Motor neuron (in vitro differentiated cells): ENCODE data around the gene GSKIP. TPM values are rescaled to one million over a fixed set of nuclear protein-coding genes. Genes with fewer than 3 reads are reported as not detected.
"Not testable (repeated sequence)": the region's sequence is repeated elsewhere in the genome, so short reads cannot be mapped to it uniquely, and the experiment has no call there.

Experiments used
- ATAC-seq, 8 experiments: fragments of 200-7000 bp; cut with Tn5 transposase; replicated peaks in 6 of 8; 2 replicates each; pipeline ENCODE4 v1.8.0; 2021; ENCODE audit warnings: mild to moderate bottlenecking in 8 of 8, moderate library complexity in 8 of 8
- H3K27ac ChIP-seq, 2 donors: fragments of 250-450 bp; sonication (Bioruptor Pico); 2 replicates each; pipeline ENCODE4 v1.9.0; 2021; ENCODE audit warnings: antibody characterized with exemption in 2 of 2, mild to moderate bottlenecking in 2 of 2, moderate library complexity in 1 of 2
- H3K4me1 ChIP-seq, 2 donors: fragments of 250-450 bp; sonication (Bioruptor Pico); replicated peaks in 1 of 2; 2 replicates each; pipeline ENCODE4 v1.6.1; 2021; ENCODE audit warnings: antibody characterized with exemption in 2 of 2, mild to moderate bottlenecking in 2 of 2, moderate library complexity in 1 of 2
- H3K4me3 ChIP-seq, 5 donors: fragments of 250-450 bp; sonication (Bioruptor Pico); 2 replicates each; pipeline ENCODE4 v1.9.0; 2021; ENCODE audit warnings: antibody characterized with exemption in 5 of 5, mild to moderate bottlenecking in 5 of 5, moderate library complexity in 4 of 5
- WGBS, 10 experiments: fragments of 450-650 bp; shearing (Covaris generic); methylation state at CpG; one replicate each; pipeline ENCODE4 v1.0.0; 2022; 5-methylcytosine and 5-hydroxymethylcytosine counted together
- in situ Hi-C, 9 experiments: fragments of 400-800 bp; cut with MboI; loops; one replicate each; pipeline ENCODE4 v1.15.0; 2021; ENCODE audit warnings: low sequenced_read_pairs in 9 of 9, low pct_unique_long_range_greater_than_20kb in 2 of 9; ENCODE audit not compliant: unreplicated experiment in 9 of 9
- total RNA-seq, 8 experiments: library from RNA; unstranded; fragments of 300-600 nt; gene quantifications; 2 replicates each; pipeline versions ENCODE4 v1.2.3 to v1.2.4, GENCODE V29; 2022

The GSKIP gene, protein sequence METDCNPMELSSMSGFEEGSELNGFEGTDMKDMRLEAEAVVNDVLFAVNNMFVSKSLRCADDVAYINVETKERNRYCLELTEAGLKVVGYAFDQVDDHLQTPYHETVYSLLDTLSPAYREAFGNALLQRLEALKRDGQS
- 10 to 100 TPM; 13.6 to 32.6 (median 24.6) TPM for total RNA-seq

DNA sequence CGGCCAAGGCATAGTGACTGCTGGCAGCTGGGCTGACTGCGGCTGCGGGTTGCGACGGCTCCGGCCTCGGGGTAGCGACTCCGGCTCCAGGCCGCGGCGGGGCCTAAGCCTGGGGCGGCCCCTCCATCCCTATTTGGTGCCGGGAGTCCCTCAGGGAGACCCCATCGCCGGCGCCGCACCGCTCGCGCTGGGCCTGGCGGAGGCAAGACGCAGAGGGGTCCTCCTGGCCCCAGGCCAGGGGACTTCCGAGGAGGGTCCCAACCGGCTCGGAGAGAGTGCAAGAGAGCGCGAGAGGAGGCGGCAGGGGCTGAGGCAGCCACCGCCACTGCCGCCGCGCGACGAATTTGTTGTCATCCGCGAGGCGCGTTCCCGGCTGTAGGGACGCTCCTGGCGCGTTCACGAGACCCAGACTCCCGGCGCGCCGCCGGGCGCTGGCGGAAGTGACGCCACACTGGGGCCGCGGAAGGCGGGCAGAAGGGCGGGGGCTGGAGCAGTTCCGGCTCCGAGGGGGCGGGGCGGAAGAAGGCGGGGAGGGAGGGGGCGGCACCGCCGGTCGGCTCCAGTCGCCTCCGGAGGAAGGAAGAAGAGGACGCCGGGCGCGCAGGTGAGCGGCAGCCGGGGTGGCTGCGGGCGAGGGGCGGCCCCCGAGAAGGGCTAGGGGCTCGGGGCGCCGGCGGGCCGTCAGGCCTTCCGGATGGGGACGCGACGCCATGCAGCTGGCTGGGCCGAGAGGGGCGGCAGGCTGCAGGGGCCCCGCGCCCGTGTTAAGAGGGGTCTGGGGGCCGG lies at the start of gene GSKIP, which contains the start of gene ATG2B:
Gene GSKIP, plus strand, starts transcription at position 562 of the 786 bp plus-strand sequence. CDS start 18,722 bp downstream, outside the sequence.
Gene ATG2B, minus strand, starts transcription at position 377 of the 786 bp plus-strand sequence. Its CDS starts 365 bp downstream, at position 12.
- Histone ChIP-seq H3K4me3 (peak within 1 kb of the TSS; percentile 79 to 96 (median 87)), H3K4me1 (peaks cover 10 to 23% of the 10 kb centered on the region in 2 donors), H3K27ac (peak within 1 kb of the TSS; percentile 84)
- WGBS, 10 experiments, result 2 to 5% methylated on average over 4 to 7 of the region's 92 CpGs; no CpG with 5 or more reads in 8 of the 10 experiments
- ATAC-seq, result peak; percentile 71 to 92 (median 88)
- in situ Hi-C loops, result no loop called here

- in situ Hi-C loops, result loop anchor here in 2 of 9 experiments (25.0 kb wide), 1 partner anchor 96 kb away; no protein-coding TSS in a partner anchor
- no peak overlapping the region for H3K4me3 ChIP-seq
- no peak overlapping the region for H3K27ac ChIP-seq
- WGBS, 10 experiments, result 86 to 100% (median 97%) methylated on average over 1 to 3 of the region's 3 CpGs
- ATAC-seq, result no peak
- H3K4me1 ChIP-seq, result no peaks in the 10 kb centered on the region
These were observed 47.2 kb upstream of the GSKIP start for GRCh38 chr14:96316087-96316486.

- no peak for ATAC-seq
- 80 to 100% (median 97%) methylated on average over 2 to 7 of the region's 9 CpGs; no CpG with 5 or more reads in 6 of the 10 experiments for WGBS, 10 experiments
- H3K4me3 ChIP-seq, result no peak overlapping the region
- H3K27ac ChIP-seq, result no peak overlapping the region
- no peaks in the 10 kb centered on the region for H3K4me1 ChIP-seq
- in situ Hi-C loops, result loop anchor here in 2 of 9 experiments (25.0 kb wide), 1 partner anchor 93 kb away; no protein-coding TSS in a partner anchor
These were observed 44.5 kb upstream of the GSKIP start for GRCh38 chr14:96318836-96319235.

- H3K4me3 ChIP-seq, result no peak overlapping the region
- in situ Hi-C loops, result loop anchor here in 2 of 9 experiments (25.0 kb wide), 1 partner anchor 92 kb away; no protein-coding TSS in a partner anchor
- WGBS, 10 experiments, result 80 to 100% (median 100%) methylated on average over 1 of the region's 1 CpG; no CpG with 5 or more reads in 3 of the 10 experiments
- no peak overlapping the region for H3K27ac ChIP-seq
- H3K4me1 ChIP-seq, result no peaks in the 10 kb centered on the region
- ATAC-seq, result no peak
These were observed 42.7 kb upstream of the GSKIP start for GRCh38 chr14:96320605-96321004.

DNA sequence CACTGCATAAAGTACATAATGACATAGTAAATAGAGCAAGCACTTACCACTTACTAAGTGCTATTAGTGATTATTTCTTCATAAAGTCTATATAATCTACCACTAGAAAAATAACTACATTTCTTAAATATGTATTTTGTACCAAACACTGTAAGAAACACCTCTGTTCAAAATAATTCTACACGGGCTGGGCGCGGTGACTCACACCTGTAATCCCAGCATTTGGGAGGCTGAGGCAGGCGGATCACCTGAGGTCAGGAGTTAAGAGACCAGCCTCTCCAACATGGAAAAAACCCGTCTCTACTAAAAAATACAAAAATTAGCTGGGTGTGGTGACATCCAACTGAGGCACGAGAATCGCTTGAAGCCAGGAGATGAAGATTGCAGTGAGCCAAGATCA lies 39.1 kb upstream of the GSKIP start:
- Histone ChIP-seq H3K27ac (no peak overlapping the region), H3K4me1 (no peaks in the 10 kb centered on the region), H3K4me3 (no peak overlapping the region)
- ATAC-seq, result no peak
- in situ Hi-C loops, result loop anchor here in 2 of 9 experiments (25.0 kb wide), 1 partner anchor 88 kb away; no protein-coding TSS in a partner anchor
- WGBS, 10 experiments, result 75 to 100% (median 99%) methylated on average over 1 to 6 of the region's 7 CpGs

- 80 to 100% (median 100%) methylated on average over 1 of the region's 1 CpG; no CpG with 5 or more reads in 1 of the 10 experiments for WGBS, 10 experiments
- no peak overlapping the region for H3K27ac ChIP-seq
- H3K4me3 ChIP-seq, result no peak overlapping the region
- H3K4me1 ChIP-seq, result no peaks in the 10 kb centered on the region
- in situ Hi-C loops, result no loop called here
- no peak for ATAC-seq
These were observed 24.8 kb upstream of the GSKIP start for GRCh38 chr14:96338551-96338950.

GRCh38 chr14:96341323-96341722 lies 22.0 kb upstream of the GSKIP start:
- Histone ChIP-seq H3K27ac (no peak overlapping the region), H3K4me1 (no peaks in the 10 kb centered on the region), H3K4me3 (no peak overlapping the region)
- 79 to 100% (median 100%) methylated on average over 1 to 3 of the region's 3 CpGs; no CpG with 5 or more reads in 2 of the 10 experiments for WGBS, 10 experiments
- no peak for ATAC-seq
- in situ Hi-C loops, result no loop called here

DNA sequence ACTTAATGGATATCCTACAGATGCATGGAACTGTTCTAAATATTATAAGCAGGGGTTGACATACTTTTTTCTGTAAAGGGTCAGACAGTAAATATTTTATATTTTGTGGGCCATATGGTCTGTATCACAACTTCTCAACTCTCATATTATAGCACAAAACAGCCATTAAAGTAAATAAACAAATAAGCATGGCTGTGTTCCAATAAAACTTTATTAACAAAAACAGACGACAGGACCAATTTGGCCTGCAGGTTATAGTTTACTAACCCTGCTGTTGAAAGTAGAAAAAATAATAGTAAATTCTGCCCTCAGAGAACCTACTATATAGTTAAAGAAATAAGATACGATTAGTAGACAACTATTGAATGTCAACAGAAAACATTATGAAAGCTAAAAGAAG lies 17.7 kb upstream of the GSKIP start:
- Histone ChIP-seq H3K4me1 (no peaks in the 10 kb centered on the region), H3K27ac (no peak overlapping the region), H3K4me3 (no peak overlapping the region)
- WGBS, 10 experiments, result 60 to 100% (median 92%) methylated on average over 1 to 2 of the region's 2 CpGs
- no peak for ATAC-seq
- in situ Hi-C loops, result no loop called here

GRCh38 chr14:96347957-96348356 lies 15.4 kb upstream of the GSKIP start:
- WGBS, 10 experiments, result 95 to 100% (median 100%) methylated on average over 2 of the region's 2 CpGs; no CpG with 5 or more reads in 3 of the 10 experiments

GRCh38 chr14:96349286-96350075 lies 13.8 kb upstream of the GSKIP start:
- WGBS, 10 experiments, result 73 to 100% (median 92%) methylated on average over 1 to 7 of the region's 7 CpGs
- no peak overlapping the region for H3K27ac ChIP-seq
- no peak for ATAC-seq
- no peak overlapping the region for H3K4me3 ChIP-seq
- no peaks in the 10 kb centered on the region for H3K4me1 ChIP-seq
- in situ Hi-C loops, result no loop called here

More at GRCh38 chr14:96347957-96348356, 15.4 kb upstream of the GSKIP start:
- H3K4me1 ChIP-seq, ATAC-seq, H3K27ac ChIP-seq, in situ Hi-C loops, H3K4me3 ChIP-seq: not testable (repeated sequence)

DNA sequence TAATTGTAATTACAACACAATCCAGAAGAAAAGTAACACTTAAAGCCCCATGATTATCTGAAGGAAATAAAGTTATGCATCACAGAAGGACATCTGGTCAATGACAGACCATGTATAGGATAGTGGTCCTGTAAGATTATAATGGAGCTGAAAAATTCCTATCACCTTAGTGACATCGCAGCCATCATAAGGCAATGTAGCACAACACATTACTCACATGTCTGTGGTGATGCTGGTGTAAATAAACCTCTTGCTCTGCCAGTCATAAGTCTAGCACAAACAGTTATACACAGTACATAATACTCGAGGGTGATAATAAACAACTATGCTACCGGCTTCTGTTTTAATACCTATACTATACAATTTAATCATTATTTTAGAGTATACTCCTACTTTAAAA lies 11.3 kb upstream of the GSKIP start:
- H3K4me1 ChIP-seq, result no peaks in the 10 kb centered on the region
- no peak overlapping the region for H3K27ac ChIP-seq
- 76 to 100% (median 100%) methylated on average over 1 to 3 of the region's 3 CpGs; no CpG with 5 or more reads in 3 of the 10 experiments for WGBS, 10 experiments
- H3K4me3 ChIP-seq, result no peak overlapping the region
- in situ Hi-C loops, result no loop called here
- no peak for ATAC-seq

GRCh38 chr14:96352708-96353107 lies 10.6 kb upstream of the GSKIP start:
- ATAC-seq, result no peak
- Histone ChIP-seq H3K4me1 (no peaks in the 10 kb centered on the region), H3K4me3 (no peak overlapping the region), H3K27ac (no peak overlapping the region)
- 41 to 100% (median 95%) methylated on average over 1 to 2 of the region's 2 CpGs; no CpG with 5 or more reads in 1 of the 10 experiments for WGBS, 10 experiments
- in situ Hi-C loops, result no loop called here
